ENCODE data around the gene RIT2.

RIT2 gene

GRCh38 chr18:42920621-42921020 lies 194.9 kb downstream of the RIT2 start:
- no peak overlapping the region for H3K27ac ChIP-seq (ENCODE audit: low read depth in 2 of 2, low read length in 2 of 2)
- no peak overlapping the region for H3K4me3 ChIP-seq (ENCODE audit: low read length in 2 of 2)
- no peak overlapping the region for H3K9ac ChIP-seq (ENCODE audit: low read depth in 1 of 2, low read length in 2 of 2)
- no peaks in the 10 kb centered on the region for H3K27me3 ChIP-seq (ENCODE audit: control insufficient read depth in 2 of 2, insufficient read depth in 2 of 2, low read length in 2 of 2)
- no peaks in the 10 kb centered on the region for H3K36me3 ChIP-seq (ENCODE audit: control insufficient read depth in 2 of 2, insufficient read depth in 2 of 2, low read length in 2 of 2)
- no peaks in the 10 kb centered on the region for H3K9me3 ChIP-seq (ENCODE audit: control insufficient read depth in 2 of 2, low read length in 2 of 2)
- H3K4me1 ChIP-seq (ENCODE audit: control insufficient read depth in 2 of 2, insufficient read depth in 2 of 2, low read length in 2 of 2): no peaks in the 10 kb centered on the region

GRCh38 chr18:42915299-42915698 lies 200.2 kb downstream of the RIT2 start:
- no peak overlapping the region for H3K27ac ChIP-seq (ENCODE audit: low read depth in 2 of 2, low read length in 2 of 2)
- H3K4me1 ChIP-seq (ENCODE audit: control insufficient read depth in 2 of 2, insufficient read depth in 2 of 2, low read length in 2 of 2): no peaks in the 10 kb centered on the region
- no peaks in the 10 kb centered on the region for H3K27me3 ChIP-seq (ENCODE audit: control insufficient read depth in 2 of 2, insufficient read depth in 2 of 2, low read length in 2 of 2)
- H3K9me3 ChIP-seq (ENCODE audit: control insufficient read depth in 2 of 2, low read length in 2 of 2): no peaks in the 10 kb centered on the region
- no peak overlapping the region for H3K9ac ChIP-seq (ENCODE audit: low read depth in 1 of 2, low read length in 2 of 2)
- no peak overlapping the region for H3K4me3 ChIP-seq (ENCODE audit: low read length in 2 of 2)
- H3K36me3 ChIP-seq (ENCODE audit: control insufficient read depth in 2 of 2, insufficient read depth in 2 of 2, low read length in 2 of 2): no peaks in the 10 kb centered on the region

DNA sequence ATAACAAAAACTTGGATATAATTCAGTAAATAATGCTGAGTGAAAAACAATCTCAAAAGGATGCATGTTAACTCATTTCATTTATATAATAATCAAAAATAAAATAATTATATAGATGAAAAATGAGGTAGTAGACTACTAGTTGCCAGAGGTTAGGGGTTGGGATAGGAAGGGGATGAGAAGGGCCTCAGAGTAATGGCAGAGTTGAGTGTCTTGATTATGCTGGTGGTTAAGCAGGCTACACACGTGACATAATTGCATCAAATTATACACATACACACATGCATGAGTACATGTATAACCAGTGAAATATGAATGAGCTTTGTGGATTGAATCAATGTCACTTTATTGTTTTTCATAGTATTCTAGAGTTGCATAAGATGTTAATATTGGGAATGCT lies 201.0 kb downstream of the RIT2 start:
- Histone ChIP-seq H3K4me3 (ENCODE audit: low read length in 2 of 2) (no peak overlapping the region), H3K9me3 (ENCODE audit: control insufficient read depth in 2 of 2, low read length in 2 of 2) (no peaks in the 10 kb centered on the region), H3K4me1 (ENCODE audit: control insufficient read depth in 2 of 2, insufficient read depth in 2 of 2, low read length in 2 of 2) (no peaks in the 10 kb centered on the region), H3K27me3 (ENCODE audit: control insufficient read depth in 2 of 2, insufficient read depth in 2 of 2, low read length in 2 of 2) (no peaks in the 10 kb centered on the region), H3K9ac (ENCODE audit: low read depth in 1 of 2, low read length in 2 of 2) (no peak overlapping the region), H3K36me3 (ENCODE audit: control insufficient read depth in 2 of 2, insufficient read depth in 2 of 2, low read length in 2 of 2) (no peaks in the 10 kb centered on the region), H3K27ac (ENCODE audit: low read depth in 2 of 2, low read length in 2 of 2) (no peak overlapping the region)

GRCh38 chr18:42909095-42909494 lies 206.4 kb downstream of the RIT2 start:
- H3K4me3 ChIP-seq (ENCODE audit: low read length in 2 of 2): no peak overlapping the region
- H3K36me3 ChIP-seq (ENCODE audit: control insufficient read depth in 2 of 2, insufficient read depth in 2 of 2, low read length in 2 of 2): no peaks in the 10 kb centered on the region
- no peaks in the 10 kb centered on the region for H3K27me3 ChIP-seq (ENCODE audit: control insufficient read depth in 2 of 2, insufficient read depth in 2 of 2, low read length in 2 of 2)
- H3K27ac ChIP-seq (ENCODE audit: low read depth in 2 of 2, low read length in 2 of 2): no peak overlapping the region
- H3K9me3 ChIP-seq (ENCODE audit: control insufficient read depth in 2 of 2, low read length in 2 of 2): no peaks in the 10 kb centered on the region
- no peak overlapping the region for H3K9ac ChIP-seq (ENCODE audit: low read depth in 1 of 2, low read length in 2 of 2)
- no peaks in the 10 kb centered on the region for H3K4me1 ChIP-seq (ENCODE audit: control insufficient read depth in 2 of 2, insufficient read depth in 2 of 2, low read length in 2 of 2)

DNA sequence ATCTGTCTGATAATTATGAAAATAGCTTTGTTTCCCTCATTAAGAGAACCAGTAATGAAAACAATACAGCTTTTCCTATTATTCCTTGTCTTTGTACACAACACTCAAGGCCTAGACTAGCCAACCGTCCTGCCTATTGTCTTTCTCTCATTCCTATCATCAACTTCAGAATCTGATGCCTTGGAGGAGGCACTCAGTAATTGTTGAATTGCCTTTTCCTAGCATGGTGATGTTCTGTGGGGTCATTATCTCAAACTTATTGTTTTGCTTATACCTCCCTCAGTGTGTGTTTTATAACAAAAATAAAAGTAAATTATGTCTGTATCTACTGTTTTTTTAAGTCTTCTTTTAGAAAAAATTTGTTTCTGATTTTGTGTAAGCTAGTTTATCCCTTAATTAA lies 208.7 kb downstream of the RIT2 start:
- H3K4me1 ChIP-seq (ENCODE audit: control insufficient read depth in 2 of 2, insufficient read depth in 2 of 2, low read length in 2 of 2): no peaks in the 10 kb centered on the region

GRCh38 chr18:42901161-42901560 lies 214.3 kb downstream of the RIT2 start:
- Histone ChIP-seq H3K27ac (ENCODE audit: low read depth in 2 of 2, low read length in 2 of 2) (no peak overlapping the region), H3K9ac (ENCODE audit: low read depth in 1 of 2, low read length in 2 of 2) (no peak overlapping the region), H3K27me3 (ENCODE audit: control insufficient read depth in 2 of 2, insufficient read depth in 2 of 2, low read length in 2 of 2) (no peaks in the 10 kb centered on the region), H3K4me1 (ENCODE audit: control insufficient read depth in 2 of 2, insufficient read depth in 2 of 2, low read length in 2 of 2) (no peaks in the 10 kb centered on the region), H3K4me3 (ENCODE audit: low read length in 2 of 2) (no peak overlapping the region), H3K9me3 (ENCODE audit: control insufficient read depth in 2 of 2, low read length in 2 of 2) (no peaks in the 10 kb centered on the region), H3K36me3 (ENCODE audit: control insufficient read depth in 2 of 2, insufficient read depth in 2 of 2, low read length in 2 of 2) (no peaks in the 10 kb centered on the region)

More for the DNA sequence above, 208.7 kb downstream of the RIT2 start:
- no peak overlapping the region for H3K4me3 ChIP-seq (ENCODE audit: low read length in 2 of 2)
- no peak overlapping the region for H3K9ac ChIP-seq (ENCODE audit: low read depth in 1 of 2, low read length in 2 of 2)
- H3K27ac ChIP-seq (ENCODE audit: low read depth in 2 of 2, low read length in 2 of 2): no peak overlapping the region
- no peaks in the 10 kb centered on the region for H3K27me3 ChIP-seq (ENCODE audit: control insufficient read depth in 2 of 2, insufficient read depth in 2 of 2, low read length in 2 of 2)
- no peaks in the 10 kb centered on the region for H3K9me3 ChIP-seq (ENCODE audit: control insufficient read depth in 2 of 2, low read length in 2 of 2)
- H3K36me3 ChIP-seq (ENCODE audit: control insufficient read depth in 2 of 2, insufficient read depth in 2 of 2, low read length in 2 of 2): no peaks in the 10 kb centered on the region

GRCh38 chr18:42893977-42894376 lies 221.5 kb downstream of the RIT2 start:
- no peaks in the 10 kb centered on the region for H3K9me3 ChIP-seq (ENCODE audit: control insufficient read depth in 2 of 2, low read length in 2 of 2)
- no peaks in the 10 kb centered on the region for H3K36me3 ChIP-seq (ENCODE audit: control insufficient read depth in 2 of 2, insufficient read depth in 2 of 2, low read length in 2 of 2)
- no peaks in the 10 kb centered on the region for H3K27me3 ChIP-seq (ENCODE audit: control insufficient read depth in 2 of 2, insufficient read depth in 2 of 2, low read length in 2 of 2)
- H3K4me3 ChIP-seq (ENCODE audit: low read length in 2 of 2): no peak overlapping the region
- H3K27ac ChIP-seq (ENCODE audit: low read depth in 2 of 2, low read length in 2 of 2): no peak overlapping the region
- H3K4me1 ChIP-seq (ENCODE audit: control insufficient read depth in 2 of 2, insufficient read depth in 2 of 2, low read length in 2 of 2): no peaks in the 10 kb centered on the region
- no peak overlapping the region for H3K9ac ChIP-seq (ENCODE audit: low read depth in 1 of 2, low read length in 2 of 2)

GRCh38 chr18:42892181-42892580 lies 223.3 kb downstream of the RIT2 start:
- H3K4me3 ChIP-seq (ENCODE audit: low read length in 2 of 2): no peak overlapping the region
- H3K27ac ChIP-seq (ENCODE audit: low read depth in 2 of 2, low read length in 2 of 2): no peak overlapping the region
- no peaks in the 10 kb centered on the region for H3K4me1 ChIP-seq (ENCODE audit: control insufficient read depth in 2 of 2, insufficient read depth in 2 of 2, low read length in 2 of 2)

DNA sequence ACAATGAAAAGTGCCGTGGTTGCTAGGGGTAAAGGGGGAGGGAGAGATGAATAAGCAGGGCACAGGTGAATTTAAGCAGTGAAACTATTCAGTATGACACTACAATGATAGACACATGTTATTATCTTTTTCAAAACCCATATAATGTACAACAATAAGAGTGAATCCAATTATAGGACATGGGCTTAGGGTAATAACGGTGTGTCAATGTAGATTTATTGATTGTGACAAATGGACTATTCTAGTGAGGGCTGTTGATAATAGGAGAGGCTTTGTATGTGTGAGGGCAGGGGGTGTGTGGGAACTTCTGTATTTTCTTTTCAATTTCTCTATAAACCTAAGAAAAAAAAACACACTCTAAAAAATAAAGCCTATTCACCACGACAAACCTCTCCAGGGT lies 223.8 kb downstream of the RIT2 start:
- Histone ChIP-seq H3K4me3 (ENCODE audit: low read length in 2 of 2) (no peak overlapping the region), H3K9ac (ENCODE audit: low read depth in 1 of 2, low read length in 2 of 2) (no peak overlapping the region), H3K27ac (ENCODE audit: low read depth in 2 of 2, low read length in 2 of 2) (no peak overlapping the region), H3K4me1 (ENCODE audit: control insufficient read depth in 2 of 2, insufficient read depth in 2 of 2, low read length in 2 of 2) (no peaks in the 10 kb centered on the region), H3K27me3 (ENCODE audit: control insufficient read depth in 2 of 2, insufficient read depth in 2 of 2, low read length in 2 of 2) (no peaks in the 10 kb centered on the region), H3K9me3 (ENCODE audit: control insufficient read depth in 2 of 2, low read length in 2 of 2) (no peaks in the 10 kb centered on the region), H3K36me3 (ENCODE audit: control insufficient read depth in 2 of 2, insufficient read depth in 2 of 2, low read length in 2 of 2) (no peaks in the 10 kb centered on the region)

More at GRCh38 chr18:42892181-42892580, 223.3 kb downstream of the RIT2 start:
- Histone ChIP-seq H3K36me3 (ENCODE audit: control insufficient read depth in 2 of 2, insufficient read depth in 2 of 2, low read length in 2 of 2) (no peaks in the 10 kb centered on the region), H3K9ac (ENCODE audit: low read depth in 1 of 2, low read length in 2 of 2) (no peak overlapping the region), H3K9me3 (ENCODE audit: control insufficient read depth in 2 of 2, low read length in 2 of 2) (no peaks in the 10 kb centered on the region), H3K27me3 (ENCODE audit: control insufficient read depth in 2 of 2, insufficient read depth in 2 of 2, low read length in 2 of 2) (no peaks in the 10 kb centered on the region)

GRCh38 chr18:42883169-42883568 lies 232.3 kb downstream of the RIT2 start:
- H3K27me3 ChIP-seq (ENCODE audit: control insufficient read depth in 2 of 2, insufficient read depth in 2 of 2, low read length in 2 of 2): no peaks in the 10 kb centered on the region
- no peaks in the 10 kb centered on the region for H3K4me1 ChIP-seq (ENCODE audit: control insufficient read depth in 2 of 2, insufficient read depth in 2 of 2, low read length in 2 of 2)

GRCh38 chr18:42882122-42882521 lies 233.4 kb downstream of the RIT2 start:
- Histone ChIP-seq H3K36me3 (ENCODE audit: control insufficient read depth in 2 of 2, insufficient read depth in 2 of 2, low read length in 2 of 2) (no peaks in the 10 kb centered on the region), H3K27ac (ENCODE audit: low read depth in 2 of 2, low read length in 2 of 2) (no peak overlapping the region), H3K27me3 (ENCODE audit: control insufficient read depth in 2 of 2, insufficient read depth in 2 of 2, low read length in 2 of 2) (no peaks in the 10 kb centered on the region), H3K4me3 (ENCODE audit: low read length in 2 of 2) (no peak overlapping the region), H3K9me3 (ENCODE audit: control insufficient read depth in 2 of 2, low read length in 2 of 2) (no peaks in the 10 kb centered on the region), H3K9ac (ENCODE audit: low read depth in 1 of 2, low read length in 2 of 2) (no peak overlapping the region), H3K4me1 (ENCODE audit: control insufficient read depth in 2 of 2, insufficient read depth in 2 of 2, low read length in 2 of 2) (no peaks in the 10 kb centered on the region)

More at GRCh38 chr18:42883169-42883568, 232.3 kb downstream of the RIT2 start:
- H3K4me3 ChIP-seq (ENCODE audit: low read length in 2 of 2): no peak overlapping the region
- no peak overlapping the region for H3K27ac ChIP-seq (ENCODE audit: low read depth in 2 of 2, low read length in 2 of 2)
- no peaks in the 10 kb centered on the region for H3K9me3 ChIP-seq (ENCODE audit: control insufficient read depth in 2 of 2, low read length in 2 of 2)
- no peaks in the 10 kb centered on the region for H3K36me3 ChIP-seq (ENCODE audit: control insufficient read depth in 2 of 2, insufficient read depth in 2 of 2, low read length in 2 of 2)
- H3K9ac ChIP-seq (ENCODE audit: low read depth in 1 of 2, low read length in 2 of 2): no peak overlapping the region

Measured in mucosa of rectum (tissue), 2 donors.